HCT116 (cell line): ENCODE results near the gene ZNF14.

Experiments
- CBX3 ChIP-seq: IDR thresholded peaks from 2 replicates; pipeline ENCODE4 v1.6.1; 2012; ENCODE audit warnings: low read depth
- CEBPB ChIP-seq: IDR thresholded peaks from 2 replicates; pipeline ENCODE4 v1.6.1; 2012; ENCODE audit warnings: low read depth
- CTCF ChIP-seq, 3 experiments: fragments of 200-600 bp in 1 of 3; sonication (generic) in 1 of 3; IDR thresholded peaks in 2 of 3; conservative IDR thresholded peaks in 1 of 3; 2 replicates each; pipeline ENCODE4 v1.5.1; 2012 to 2017; ENCODE audit warnings: low read depth in 2 of 3, low read length in 2 of 3, antibody characterized with exemption in 1 of 3, borderline replicate concordance in 1 of 3, control low read depth in 1 of 3, mild to moderate bottlenecking in 1 of 3, mixed read lengths in 1 of 3, mixed run types in 1 of 3, moderate library complexity in 1 of 3; ENCODE audit not compliant: insufficient read depth in 1 of 3
- ELF1 ChIP-seq: IDR thresholded peaks from 2 replicates; pipeline ENCODE4 v1.6.1; 2012; ENCODE audit warnings: low read depth, borderline replicate concordance
- POLR2A ChIP-seq: IDR thresholded peaks from 2 replicates; pipeline ENCODE4 v1.7.0; 2011; ENCODE audit warnings: borderline replicate concordance; ENCODE audit not compliant: insufficient read depth, insufficient read length; ENCODE audit errors: extremely low read depth
- POLR2AphosphoS5 ChIP-seq: IDR thresholded peaks from 2 replicates; pipeline ENCODE4 v1.6.1; 2011; ENCODE audit warnings: mild to moderate bottlenecking, low read depth, low read length, moderate library complexity
- RAD21 ChIP-seq: IDR thresholded peaks from 2 replicates; pipeline ENCODE4 v1.6.1; 2012; ENCODE audit warnings: low read depth, mild to moderate bottlenecking
- YY1 ChIP-seq: IDR thresholded peaks from 2 replicates; pipeline ENCODE4 v1.6.1; 2011; ENCODE audit warnings: low read length, low read depth, moderate library complexity, mild to moderate bottlenecking; ENCODE audit not compliant: insufficient replicate concordance; ENCODE audit errors: extremely low read depth
- ZFX ChIP-seq: fragments of 450-650 bp; IDR thresholded peaks from 2 replicates; pipeline ENCODE4 v1.6.1; 2017
- TF ChIP-seq, protein P1 (sequence below): IDR thresholded peaks from 2 replicates; pipeline ENCODE4 v1.6.1; 2012

DNA sequence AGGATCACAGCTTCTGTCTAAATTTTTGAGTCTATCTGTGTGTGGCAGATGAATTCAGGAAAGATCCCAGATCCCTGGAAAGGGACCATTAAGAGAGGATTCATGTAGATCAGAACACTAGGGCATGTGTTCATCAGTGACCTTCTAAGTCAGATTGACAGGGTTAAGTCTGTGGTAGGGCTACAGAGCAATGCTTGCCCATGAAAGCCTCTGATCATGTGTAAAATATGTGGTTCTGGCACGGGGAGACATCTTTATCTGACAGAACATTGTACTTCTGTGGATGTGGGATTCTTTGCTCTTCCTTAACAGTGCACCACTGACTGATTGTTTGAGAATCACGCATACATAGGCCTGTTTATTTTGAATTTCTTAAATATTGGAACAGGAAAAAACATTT lies 45.8 kb upstream of the ZNF14 start:
- TF ChIP-seq YY1 (no peak), CEBPB (no peak), ELF1 (no peak), POLR2A (no peak), CTCF (IDR thresholded peaks at IDR 0.05 in 2 of 3, conservative IDR thresholded peaks at IDR 0.05 in 1 of 3; ENCODE audit: borderline replicate concordance in 1 of 3, insufficient read depth in 1 of 3, low read depth in 2 of 3, low read length in 2 of 3) (no peak), POLR2AphosphoS5 (no peak), CBX3 (no peak), ZFX (no peak), RAD21 (no peak)
- TF ChIP-seq, protein P1, sequence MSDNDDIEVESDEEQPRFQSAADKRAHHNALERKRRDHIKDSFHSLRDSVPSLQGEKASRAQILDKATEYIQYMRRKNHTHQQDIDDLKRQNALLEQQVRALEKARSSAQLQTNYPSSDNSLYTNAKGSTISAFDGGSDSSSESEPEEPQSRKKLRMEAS = no peak
